GM23338 (cell line): Measurements from ENCODE around the gene FKBP6. TPM values are rescaled to one million over a fixed set of nuclear protein-coding genes. Genes with fewer than 3 reads are reported as not detected.

ENCODE experiments used
- ETS1 ChIP-seq: IDR thresholded peaks from 2 replicates; pipeline ENCODE4 v1.6.1; 2016; ENCODE audit warnings: antibody characterized with exemption
- EZH2phosphoT487 ChIP-seq: fragments of 200-600 bp; sonication (generic); IDR thresholded peaks from one replicate; pipeline ENCODE4 v1.8.1; 2018; ENCODE audit warnings: antibody characterized with exemption; ENCODE audit not compliant: unreplicated experiment
- POLR2AphosphoS5 ChIP-seq: IDR thresholded peaks from 2 replicates; pipeline ENCODE4 v1.6.1; 2016; ENCODE audit warnings: antibody characterized with exemption, low read depth
- REST ChIP-seq: IDR thresholded peaks from one replicate; pipeline ENCODE4 v1.6.1; 2018; ENCODE audit warnings: antibody characterized with exemption; ENCODE audit not compliant: unreplicated experiment
- ZNF114 ChIP-seq: fragments of 250-450 bp; sonication (Bioruptor Pico); IDR thresholded peaks from 2 replicates; pipeline ENCODE4 v1.5.0; 2020; ENCODE audit warnings: mild to moderate bottlenecking, moderate library complexity
- ZNF331 ChIP-seq: fragments of 250-450 bp; sonication (Bioruptor Pico); IDR thresholded peaks from 2 replicates; pipeline ENCODE4 v1.5.0; 2020; ENCODE audit warnings: low read depth, mild to moderate bottlenecking, moderate library complexity
- ZNF462 ChIP-seq: fragments of 250-450 bp; sonication (Bioruptor Pico); IDR thresholded peaks from 2 replicates; pipeline ENCODE4 v1.5.0; 2020; ENCODE audit warnings: mild to moderate bottlenecking, moderate library complexity
- polyA plus RNA-seq: library from polyadenylated mRNA; unstranded; fragments of >200 nt; fragmentation: Nextera tagmentation; extraction: Ambion mirVana; gene quantifications from 2 replicates; pipeline ENCODE4 v1.2.1, GENCODE V29; 2016
- total RNA-seq: library from RNA; depleted of rRNA; stranded (reverse); fragments of >200 nt; shearing (Covaris generic); gene quantifications from 2 replicates; pipeline ENCODE4 v1.2.3, GENCODE V29; 2014

The FKBP6 gene
- total and polyA plus RNA-seq, 2 experiments from 2014 or later: 0.15 TPM; not detected in 1

- TF ChIP-seq ZNF462 (CRISPR knock-in tag) (no peak), EZH2phosphoT487 (no peak), ZNF114 (CRISPR knock-in tag) (no peak), REST (no peak), ETS1 (no peak), POLR2AphosphoS5 (no peak), ZNF331 (CRISPR knock-in tag) (no peak)
Measured at GRCh38 chr7:73316521-73316920, 11.4 kb upstream of the FKBP6 start (continued).
